ENCODE measurements around the gene DENND4A. TPM values are rescaled to one million over a fixed set of nuclear protein-coding genes. Genes with fewer than 3 reads are reported as not detected.

DENND4A gene
- total RNA-seq, 2 donors from 2014 or later: 26.8 to 49.7 TPM

DNA sequence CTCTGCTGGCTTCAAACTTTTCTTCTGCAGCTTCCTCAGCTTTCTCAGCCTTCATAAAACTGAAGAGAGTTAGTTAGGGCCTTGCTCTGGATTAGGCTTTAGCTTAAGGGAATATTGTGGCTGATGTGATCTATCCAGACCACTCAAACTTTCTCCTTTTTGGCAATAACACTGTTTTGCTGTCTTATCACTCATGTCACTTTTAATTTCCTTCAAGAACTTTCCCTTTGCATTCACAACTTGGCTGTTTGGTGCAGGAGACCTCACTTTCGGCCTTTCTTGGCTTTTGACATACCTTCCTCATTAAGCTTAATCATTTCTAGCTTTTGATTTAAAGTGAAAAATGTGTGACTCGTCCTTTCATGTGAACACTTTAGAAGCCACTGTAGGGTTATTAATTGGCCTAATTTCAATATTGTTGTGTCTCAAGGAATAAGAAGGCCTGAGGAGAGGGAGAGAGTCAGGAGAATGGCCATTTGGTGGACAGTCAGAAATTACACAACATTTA is 109.6 kb downstream of the DENND4A start:
- DNase-seq (ENCODE audit: low spot score in 2 of 2): no peak
- H3K36me3 Mint-ChIP-seq: peaks cover 0 to 16% of the 10 kb centered on the region in 2 donors
- H3K9me3 Mint-ChIP-seq: peaks cover 0 to 3% of the 10 kb centered on the region in 2 donors
- H3K27ac Mint-ChIP-seq: no peak overlapping the region
- ATAC-seq: peak; percentile 29 to 74

DNA sequence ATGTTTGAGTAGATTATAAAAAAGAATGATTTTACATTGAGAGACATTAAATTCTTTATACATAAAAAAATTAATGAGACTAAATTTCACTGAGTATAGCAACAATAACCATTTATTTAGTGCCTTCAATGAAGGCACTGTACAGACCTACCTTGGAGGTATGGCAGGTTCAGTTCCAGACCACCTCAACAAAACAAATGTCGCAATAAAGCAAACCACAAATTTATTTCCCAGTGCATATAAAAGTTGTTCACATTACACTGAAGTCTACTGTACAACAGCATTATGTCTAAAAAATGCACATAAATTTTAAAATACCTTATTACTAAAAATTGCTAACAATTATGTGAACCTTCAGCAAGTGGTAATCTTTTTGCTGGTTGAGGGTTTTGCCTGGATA is 111.5 kb downstream of the DENND4A start:
- Mint-ChIP-seq H3K36me3 (peaks cover 0 to 6% of the 10 kb centered on the region in 2 donors), H3K27ac (no peak overlapping the region), H3K9me3 (no peaks in the 10 kb centered on the region)
- ATAC-seq (no peak), DNase-seq (ENCODE audit: low spot score in 2 of 2) (no peak)

- Mint-ChIP-seq H3K9me3 (no peaks in the 10 kb centered on the region), H3K27ac (no peak overlapping the region), H3K36me3 (no peaks in the 10 kb centered on the region)
- ATAC-seq: no peak
- DNase-seq (ENCODE audit: low spot score in 2 of 2): no peak
These were observed 116.0 kb downstream of the DENND4A start for GRCh38 chr15:65676123-65676522.

- peak overlapping the region in 1 of 2 donors; percentile 72 for H3K27ac Mint-ChIP-seq
- H3K36me3 Mint-ChIP-seq: no peaks in the 10 kb centered on the region
- ATAC-seq: no peak
- no peak for DNase-seq (ENCODE audit: low spot score in 2 of 2)
- H3K9me3 Mint-ChIP-seq: no peaks in the 10 kb centered on the region
These were observed 116.5 kb downstream of the DENND4A start for GRCh38 chr15:65675551-65675950.

DNA sequence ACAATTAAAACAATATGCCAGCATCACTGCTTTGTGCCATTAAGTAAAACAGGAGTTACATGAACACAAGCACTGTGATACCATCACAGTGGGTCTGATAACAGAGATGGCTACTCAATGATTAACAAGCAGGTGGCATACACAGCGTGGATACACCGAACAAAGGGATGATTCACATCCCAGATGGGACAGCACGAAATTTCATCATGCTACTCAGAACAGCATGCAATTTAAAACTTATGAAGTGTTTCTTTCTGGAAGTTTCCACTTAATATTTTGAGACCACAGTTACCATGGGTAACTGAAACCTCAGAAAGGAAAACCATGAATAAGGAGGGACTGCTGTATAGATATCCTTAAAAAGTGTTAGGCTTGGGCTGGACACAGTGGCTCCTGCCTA is 125.8 kb downstream of the DENND4A start:
- Mint-ChIP-seq H3K27ac (peak overlapping the region in 1 of 2 donors; percentile 74), H3K36me3 (no peaks in the 10 kb centered on the region), H3K9me3 (no peaks in the 10 kb centered on the region)
- DNase-seq (ENCODE audit: low spot score in 2 of 2): no peak
- ATAC-seq: peak in 1 of 2 donors; percentile 55

GRCh38 chr15:65663521-65663920 is 128.6 kb downstream of the DENND4A start:
- no peaks in the 10 kb centered on the region for H3K36me3 Mint-ChIP-seq
- ATAC-seq: no peak

GRCh38 chr15:65660927-65661326 is 131.2 kb downstream of the DENND4A start:
- DNase-seq (ENCODE audit: low spot score in 2 of 2): no peak
- Mint-ChIP-seq H3K36me3 (no peaks in the 10 kb centered on the region), H3K27ac (no peak overlapping the region), H3K9me3 (no peaks in the 10 kb centered on the region)
- ATAC-seq: no peak

More at GRCh38 chr15:65663521-65663920, 128.6 kb downstream of the DENND4A start:
- DNase-seq (ENCODE audit: low spot score in 2 of 2): no peak
- Mint-ChIP-seq H3K27ac (peak overlapping the region in 1 of 2 donors; percentile 61), H3K9me3 (no peaks in the 10 kb centered on the region)

- no peaks in the 10 kb centered on the region for H3K36me3 Mint-ChIP-seq
- H3K9me3 Mint-ChIP-seq: no peaks in the 10 kb centered on the region
- DNase-seq (ENCODE audit: low spot score in 2 of 2) (no peak), ATAC-seq (no peak)
- no peak overlapping the region for H3K27ac Mint-ChIP-seq
These were observed 132.5 kb downstream of the DENND4A start for GRCh38 chr15:65659502-65660052.

DNA sequence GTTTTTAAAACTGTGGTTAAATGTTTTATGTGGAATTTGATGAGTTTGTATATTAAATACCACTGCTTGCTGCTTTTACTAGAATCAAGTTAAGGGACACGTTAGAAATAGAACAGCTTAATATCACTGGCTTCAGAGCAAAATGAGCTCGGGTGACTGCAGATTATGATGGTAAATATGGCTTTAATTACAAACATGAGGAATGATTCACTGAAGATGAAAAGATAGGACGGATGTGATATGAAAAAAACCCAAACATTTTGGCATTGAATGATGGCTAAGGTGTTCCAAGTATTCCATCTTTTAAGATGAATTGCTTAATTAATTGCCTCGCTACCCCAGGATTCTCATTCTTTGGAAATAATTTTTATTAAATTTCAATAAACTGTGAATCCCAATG is 136.6 kb downstream of the DENND4A start:
- ATAC-seq: no peak
- H3K36me3 Mint-ChIP-seq: no peaks in the 10 kb centered on the region
- DNase-seq (ENCODE audit: low spot score in 2 of 2): no peak
- no peak overlapping the region for H3K27ac Mint-ChIP-seq
- no peaks in the 10 kb centered on the region for H3K9me3 Mint-ChIP-seq

- Mint-ChIP-seq H3K9me3 (no peaks in the 10 kb centered on the region), H3K27ac (no peak overlapping the region), H3K36me3 (no peaks in the 10 kb centered on the region)
- DNase-seq (ENCODE audit: low spot score in 2 of 2) (no peak), ATAC-seq (no peak)
These were observed 137.1 kb downstream of the DENND4A start for GRCh38 chr15:65655026-65655425.

DNA sequence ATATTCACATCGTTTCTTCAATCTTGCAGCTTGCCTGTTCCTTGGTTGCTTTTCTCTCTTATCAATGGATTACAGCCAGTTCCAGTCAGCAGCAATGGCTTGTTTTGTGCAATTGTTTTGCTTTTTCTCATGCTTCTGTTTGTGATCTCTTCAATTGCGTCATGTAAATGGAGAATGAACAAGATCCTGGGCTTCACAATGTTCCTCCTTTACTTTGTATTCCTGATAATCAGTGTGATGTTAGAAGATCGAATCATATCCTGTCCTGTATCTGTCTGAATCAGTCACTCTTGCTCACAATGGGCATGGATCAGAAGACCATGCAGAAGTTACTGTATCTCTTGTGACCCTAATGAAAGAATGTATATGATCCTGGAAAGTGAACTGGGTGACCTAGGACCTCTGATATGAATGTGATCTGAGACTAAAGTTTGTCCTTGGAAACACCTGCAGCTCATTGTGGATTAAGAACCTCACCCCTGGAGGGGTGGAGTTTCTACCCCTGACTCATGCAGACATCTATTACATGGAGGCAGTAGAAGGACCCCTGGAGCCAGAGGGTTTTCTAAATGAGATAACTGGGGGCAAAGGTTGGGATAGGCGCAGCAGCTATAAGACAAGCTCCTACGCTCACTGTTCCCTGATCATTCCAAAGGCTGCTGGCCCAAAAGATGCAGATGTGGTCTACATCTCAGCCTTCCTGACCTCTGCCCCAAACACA is 138.1 kb downstream of the DENND4A start:
- Mint-ChIP-seq H3K9me3 (no peaks in the 10 kb centered on the region), H3K36me3 (no peaks in the 10 kb centered on the region), H3K27ac (no peak overlapping the region)
- DNase-seq (ENCODE audit: low spot score in 2 of 2): no peak
- ATAC-seq: peak; percentile 14 to 48

DNA sequence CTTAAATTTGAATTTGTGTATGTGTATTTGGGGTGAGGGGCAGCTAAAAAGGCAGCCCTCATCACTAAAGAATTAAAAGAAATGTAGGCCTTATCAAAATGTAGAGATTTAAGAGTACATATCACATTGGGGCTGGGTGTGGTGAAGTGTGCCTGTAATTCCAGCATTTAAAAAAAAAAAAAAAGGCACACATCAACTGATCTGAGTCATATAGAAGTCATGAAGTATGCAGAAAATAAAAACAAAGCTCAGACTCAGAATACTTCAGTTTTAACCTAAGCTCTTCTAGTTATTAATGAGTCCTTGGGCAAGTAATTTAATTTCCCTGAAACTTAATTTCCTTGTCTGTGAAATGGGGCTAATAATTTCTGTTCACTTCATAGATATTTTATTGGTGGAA is 138.8 kb downstream of the DENND4A start:
- Mint-ChIP-seq H3K27ac (peak overlapping the region in 1 of 2 donors; percentile 31), H3K9me3 (no peaks in the 10 kb centered on the region), H3K36me3 (no peaks in the 10 kb centered on the region)
- no peak for DNase-seq (ENCODE audit: low spot score in 2 of 2)
- ATAC-seq: no peak

DNA sequence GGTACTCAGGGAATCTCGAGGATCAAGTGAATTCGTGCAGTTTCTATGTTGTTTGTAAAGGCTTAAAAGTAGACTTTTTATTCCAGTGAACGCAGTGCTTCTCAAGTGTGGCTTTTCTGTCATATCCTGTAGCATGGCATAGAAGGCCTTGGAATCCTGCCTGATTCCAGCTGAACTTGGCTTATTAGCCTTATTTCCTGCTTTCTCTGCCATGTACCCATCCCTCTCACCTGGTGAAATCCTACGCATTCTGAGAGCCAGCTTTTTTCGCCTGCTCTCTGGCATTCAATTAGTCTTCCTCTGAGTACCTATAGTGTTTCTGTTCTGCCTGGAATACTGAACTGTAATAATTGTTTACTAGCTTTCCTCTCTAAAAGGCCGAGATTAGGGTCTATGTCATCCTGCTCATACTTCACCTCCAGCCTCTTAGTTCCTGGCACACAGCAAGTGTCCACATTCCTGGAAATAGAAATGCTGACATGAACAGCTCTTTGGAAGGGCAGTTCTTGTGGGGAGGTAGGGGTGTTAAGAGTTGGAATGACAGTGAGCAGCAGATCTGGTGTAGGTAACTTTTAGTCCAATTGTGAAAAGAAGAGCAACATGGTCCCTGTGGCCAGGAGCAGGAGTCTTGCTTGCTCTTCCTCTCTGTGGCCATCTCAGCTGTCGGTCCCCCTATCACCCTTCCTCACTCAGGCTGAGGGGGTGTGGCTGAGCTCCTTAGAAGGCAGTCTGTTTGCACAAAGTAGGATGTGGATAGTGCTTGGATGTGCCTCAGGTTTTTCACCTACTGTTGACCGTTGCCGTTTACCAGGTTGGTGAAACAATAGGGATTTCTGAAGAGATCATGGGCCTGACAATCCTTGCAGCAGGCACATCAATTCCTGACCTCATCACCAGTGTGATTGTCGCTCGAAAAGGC is 140.0 kb downstream of the DENND4A start:
- DNase-seq (ENCODE audit: low spot score in 2 of 2) (no peak), ATAC-seq (no peak)
- no peaks in the 10 kb centered on the region for H3K9me3 Mint-ChIP-seq
- peak overlapping the region in 1 of 2 donors; percentile 60 for H3K27ac Mint-ChIP-seq
- H3K36me3 Mint-ChIP-seq: no peaks in the 10 kb centered on the region

DNA sequence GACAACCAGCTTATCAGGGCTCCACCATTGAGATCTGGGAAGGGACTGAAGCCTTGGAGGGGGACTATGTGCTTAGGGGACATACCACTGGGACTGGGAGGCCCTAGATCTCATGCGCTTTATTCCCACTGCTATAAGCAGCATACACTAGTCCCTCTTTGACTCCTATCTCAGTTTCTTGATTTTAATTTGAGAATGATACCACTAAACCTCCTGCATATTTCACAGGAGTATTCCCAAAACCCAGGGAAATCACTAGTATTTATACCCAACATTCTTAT is 141.1 kb downstream of the DENND4A start:
- ATAC-seq (no peak), DNase-seq (ENCODE audit: low spot score in 2 of 2) (no peak)

GRCh38 chr15:65650312-65651041 is 141.6 kb downstream of the DENND4A start:
- ATAC-seq (no peak), DNase-seq (ENCODE audit: low spot score in 2 of 2) (no peak)
- H3K36me3 Mint-ChIP-seq: no peaks in the 10 kb centered on the region
- H3K27ac Mint-ChIP-seq: no peak overlapping the region
- H3K9me3 Mint-ChIP-seq: no peaks in the 10 kb centered on the region

More for the DNA sequence above, 141.1 kb downstream of the DENND4A start:
- Mint-ChIP-seq H3K9me3 (no peaks in the 10 kb centered on the region), H3K27ac (no peak overlapping the region), H3K36me3 (no peaks in the 10 kb centered on the region)

DNA sequence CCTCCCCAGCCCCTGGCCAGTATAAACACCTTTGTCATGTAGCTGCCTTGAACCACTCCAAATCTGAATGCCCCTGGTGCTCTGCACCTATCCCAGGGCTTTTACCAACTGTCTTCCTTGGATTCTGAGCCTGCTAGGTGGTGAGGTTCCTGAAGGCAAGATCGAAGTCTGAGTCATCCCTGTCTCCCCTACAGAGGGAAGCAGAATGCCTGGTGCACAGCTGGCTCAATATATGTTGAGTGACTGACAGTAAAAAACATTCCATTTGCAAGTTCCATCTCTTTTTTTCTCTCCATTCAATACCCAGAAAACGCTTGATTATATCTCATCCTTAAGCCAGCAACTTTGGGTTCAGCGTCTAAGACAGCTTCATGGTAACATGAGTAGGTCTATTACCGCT is 145.6 kb downstream of the DENND4A start:
- H3K9me3 Mint-ChIP-seq: no peaks in the 10 kb centered on the region
- no peaks in the 10 kb centered on the region for H3K36me3 Mint-ChIP-seq
- DNase-seq (ENCODE audit: low spot score in 2 of 2) (no peak), ATAC-seq (no peak)
- peak overlapping the region in 1 of 2 donors; percentile 65 for H3K27ac Mint-ChIP-seq

DNA sequence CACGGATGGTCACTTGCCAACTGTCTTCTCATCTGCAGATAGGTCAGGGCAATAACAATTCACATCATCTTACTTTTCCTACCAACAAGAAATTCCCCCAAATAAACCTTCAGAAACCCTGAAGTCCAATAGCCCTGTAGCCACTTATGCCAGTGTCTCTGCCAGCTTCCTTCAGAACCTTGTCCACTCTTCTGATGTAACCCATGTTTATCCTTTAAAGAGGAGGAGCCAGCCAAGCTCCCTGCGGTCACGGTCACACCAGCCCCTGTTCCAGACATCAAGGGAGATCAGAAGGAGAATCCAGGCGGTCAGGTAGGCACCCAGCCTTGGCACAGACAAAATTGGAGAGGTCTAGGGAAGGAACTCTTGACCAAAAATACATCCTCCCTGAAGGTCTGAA is 146.7 kb downstream of the DENND4A start:
- no peak for ATAC-seq
- Mint-ChIP-seq H3K27ac (peak overlapping the region; percentile 39 to 70), H3K36me3 (no peaks in the 10 kb centered on the region), H3K9me3 (no peaks in the 10 kb centered on the region)
- DNase-seq (ENCODE audit: low spot score in 2 of 2): no peak

Measured in activated naive CD4-positive, alpha-beta T cell treated with anti-CD3 and anti-CD28 coated beads, Interleukin-2, amount 50 U/mL, for 72 hours (primary cell).